SU-DHL-6 (cell line): ENCODE data around the gene DAPL1.

Experiments
- CTCF ChIP-seq: fragments of 200-600 bp; sonication (generic); IDR thresholded peaks from one replicate; pipeline ENCODE4 v1.5.1; 2017; ENCODE audit warnings: antibody characterized with exemption, mild to moderate bottlenecking, low read length, moderate library complexity; ENCODE audit not compliant: insufficient read depth, poor library complexity, severe bottlenecking
- EZH2phosphoT487 ChIP-seq: fragments of 200-600 bp; sonication (generic), shearing (Covaris generic); conservative IDR thresholded peaks from 2 replicates; pipeline ENCODE4 v1.6.1; 2018; ENCODE audit warnings: mild to moderate bottlenecking, antibody characterized with exemption, low read length, moderate library complexity, mixed read lengths

DNA sequence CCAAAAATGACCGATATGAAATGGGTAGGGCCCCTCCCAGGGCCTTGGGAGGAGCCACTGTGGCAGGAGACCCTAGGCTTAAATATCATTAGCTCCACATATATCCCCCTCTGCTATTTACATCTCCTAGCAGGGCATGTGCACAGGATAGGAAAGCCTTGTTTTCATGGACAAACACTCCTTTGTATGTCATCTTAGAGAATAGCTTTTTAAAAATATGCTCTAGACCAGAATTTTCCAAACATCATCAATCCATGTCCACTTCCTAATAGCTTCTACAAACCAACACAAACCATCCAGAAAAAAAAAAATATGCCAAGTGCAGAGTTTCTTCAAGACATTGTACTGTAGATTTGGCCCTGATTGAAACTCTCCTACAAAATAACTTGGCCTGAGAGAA, 10.8 kb downstream of the DAPL1 start:
- TF ChIP-seq EZH2phosphoT487 (no peak), CTCF (no peak)
